ENCODE results near the gene MLANA.

The MLANA gene, protein sequence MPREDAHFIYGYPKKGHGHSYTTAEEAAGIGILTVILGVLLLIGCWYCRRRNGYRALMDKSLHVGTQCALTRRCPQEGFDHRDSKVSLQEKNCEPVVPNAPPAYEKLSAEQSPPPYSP

DNA sequence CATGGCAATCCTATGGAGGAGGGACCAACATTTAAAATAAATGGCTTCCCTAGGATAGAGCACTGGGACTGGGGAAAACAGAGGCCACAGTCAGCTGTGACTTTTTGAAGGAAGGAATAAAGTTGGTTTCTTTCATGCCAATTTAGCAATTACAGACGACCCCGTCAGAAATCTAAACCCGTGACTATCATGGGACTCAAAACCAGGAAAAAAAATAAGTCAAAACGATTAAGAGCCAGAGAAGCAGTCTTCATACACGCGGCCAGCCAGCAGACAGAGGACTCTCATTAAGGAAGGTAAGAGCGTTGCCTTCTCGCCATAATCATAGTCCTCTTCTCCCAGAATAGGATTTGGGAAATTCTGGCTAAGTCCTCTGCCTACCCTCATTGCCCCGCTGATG lies at the start of gene MLANA:
Gene MLANA (plus strand): TSS at position 249 of the 400 bp plus-strand sequence. CDS start 1,586 bp downstream, outside the sequence.
- no peak for DNase-seq

DNA sequence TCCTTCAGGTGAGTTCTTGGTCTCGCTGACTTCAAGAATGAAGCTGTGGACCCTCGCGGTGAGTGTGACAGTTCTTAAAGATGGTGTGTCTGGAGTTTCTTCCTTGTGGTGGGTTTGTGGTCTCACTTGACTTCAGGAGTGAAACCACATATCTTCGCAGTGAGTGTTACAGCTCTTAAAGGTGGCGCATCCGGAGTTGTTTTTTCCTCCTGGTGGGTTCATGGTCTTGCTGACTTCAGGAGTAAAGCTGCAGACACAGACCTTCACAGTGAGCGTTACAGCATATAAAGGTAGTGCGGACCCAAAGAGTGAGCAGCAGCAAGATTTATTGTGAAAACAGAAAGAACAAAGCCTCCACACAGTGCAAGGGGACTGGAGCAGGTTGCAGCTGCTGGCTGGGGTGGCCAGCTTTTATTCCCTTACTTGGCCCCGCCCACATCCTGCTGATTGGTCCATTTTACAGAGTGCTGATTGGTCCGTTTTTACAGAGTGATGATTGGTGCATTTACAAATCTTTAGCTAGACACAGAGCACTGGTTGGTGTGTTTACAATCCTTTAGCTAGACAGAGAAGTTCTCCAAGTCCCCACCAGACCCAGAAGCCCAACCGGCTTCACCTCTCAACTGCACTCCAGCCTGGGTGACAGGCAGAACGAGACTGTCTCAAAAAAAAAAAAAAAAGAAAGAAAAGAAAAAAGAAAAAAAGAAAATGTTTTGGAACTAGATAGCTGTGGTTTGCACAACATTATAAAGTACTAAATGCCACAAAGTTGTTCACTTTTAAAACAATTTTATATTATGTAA lies 48.7 kb upstream of the MLANA start:
- DNase-seq, result no peak

DNA sequence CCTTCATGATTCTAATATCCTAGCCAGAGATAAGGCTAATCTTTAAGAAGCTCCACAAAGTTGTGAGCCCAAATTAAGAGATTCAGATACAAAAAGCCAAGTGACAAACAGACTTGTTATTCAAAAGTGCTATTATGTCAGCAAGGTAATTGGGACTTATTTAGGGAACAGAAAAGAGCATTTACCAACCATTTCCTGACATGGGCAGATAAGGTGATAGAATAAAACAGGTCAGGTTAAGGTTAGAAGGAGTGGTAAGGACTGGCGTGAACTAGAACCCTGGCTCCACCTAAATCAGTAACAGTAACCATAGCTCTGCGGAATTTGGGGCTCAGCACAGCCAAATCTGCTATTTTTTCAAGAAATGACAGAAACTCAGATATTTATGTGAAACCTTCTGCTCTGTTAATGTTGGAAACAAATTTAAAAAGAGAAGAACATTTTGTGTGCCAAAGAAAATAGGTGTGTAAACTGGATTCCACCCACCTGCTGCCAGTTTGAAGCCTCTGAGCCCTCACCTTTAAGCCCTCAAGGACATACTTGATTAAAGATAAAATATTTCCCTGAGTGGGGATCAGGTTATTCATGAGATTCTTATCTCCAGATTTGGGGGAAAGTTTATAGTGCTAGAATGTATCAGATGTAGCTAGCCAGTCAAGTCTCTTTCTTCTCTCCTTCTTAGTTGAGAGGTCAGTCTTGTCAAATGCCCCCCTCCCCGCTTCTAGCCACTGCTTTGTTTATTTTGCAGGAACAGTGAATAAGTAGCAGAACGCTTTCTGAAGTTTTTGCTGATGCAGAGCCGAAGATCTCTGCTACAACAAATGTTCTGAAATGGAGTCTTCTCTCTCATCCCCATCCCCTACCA lies 47.5 kb upstream of the MLANA start:
- DNase-seq, result no peak

DNA sequence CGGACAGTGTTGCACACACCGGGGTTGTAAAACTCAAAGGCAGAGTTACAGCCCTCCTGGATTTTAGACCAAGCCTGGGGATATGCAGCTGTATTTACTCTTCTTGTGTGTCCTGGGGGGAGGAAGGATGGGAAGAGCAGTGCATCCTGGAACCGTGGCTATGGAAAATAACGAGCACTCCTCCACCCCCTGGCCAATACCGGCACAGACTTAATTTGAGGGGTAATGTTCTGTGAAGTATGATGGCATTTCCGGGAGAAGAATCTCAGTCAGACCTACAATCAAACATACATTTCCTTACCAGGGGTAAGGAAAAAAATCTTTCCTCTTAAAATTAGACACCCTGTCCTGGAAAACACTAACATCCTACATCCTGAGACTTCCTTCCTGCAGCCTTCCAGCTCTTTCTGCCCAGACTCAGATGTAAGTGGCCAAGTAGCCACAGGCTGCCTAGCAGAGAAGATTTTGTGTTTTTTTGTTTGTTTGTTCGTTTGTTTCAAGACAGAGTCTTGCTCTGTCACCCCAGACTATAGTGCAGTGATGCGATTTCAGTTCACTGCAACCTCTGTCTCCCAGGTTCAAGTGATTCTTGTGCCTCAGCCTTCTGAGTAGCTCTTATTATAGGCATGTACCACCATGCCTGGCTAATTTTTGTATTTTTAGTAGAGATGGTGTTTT lies 46.8 kb upstream of the MLANA start:
- peak; percentile 71 for DNase-seq

DNA sequence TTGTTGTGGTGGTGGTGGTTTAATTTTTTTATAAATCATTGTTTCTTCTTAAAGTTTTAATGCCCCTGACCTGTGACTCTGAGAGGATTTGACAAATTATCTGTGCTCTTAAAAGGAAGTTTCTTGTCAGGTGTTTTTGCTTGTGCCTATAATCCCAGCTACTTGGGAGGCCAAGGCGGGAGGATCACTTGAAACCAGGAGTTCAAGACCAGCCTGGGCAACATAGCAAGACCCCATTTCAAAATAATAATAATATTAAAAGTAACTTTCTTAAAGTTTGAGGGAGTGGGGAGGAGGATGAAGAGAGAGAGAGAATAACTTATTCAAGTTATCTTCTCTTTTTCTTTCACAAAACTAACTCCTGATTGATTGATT lies 45.5 kb upstream of the MLANA start:
- no peak for DNase-seq

DNA sequence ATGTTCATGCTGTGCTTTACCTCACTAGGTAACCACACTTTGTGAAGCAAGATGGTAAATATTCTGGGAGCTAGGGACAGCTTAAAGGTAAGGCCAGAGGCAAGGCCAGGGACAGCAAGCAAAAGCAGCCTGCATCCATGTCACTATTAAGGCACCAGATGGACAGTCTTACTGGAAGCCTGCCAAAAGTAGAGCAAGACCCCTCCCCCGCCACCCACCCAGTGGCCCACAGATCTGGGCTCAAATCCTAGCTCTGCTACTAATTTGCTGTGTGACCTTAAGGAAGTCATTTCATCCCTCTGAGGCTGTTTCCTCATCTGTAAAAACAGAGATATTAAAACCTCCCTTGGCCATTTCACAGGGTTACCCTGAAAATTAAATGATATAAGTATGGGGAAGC lies 44.6 kb upstream of the MLANA start:
- DNase-seq, result no peak

DNA sequence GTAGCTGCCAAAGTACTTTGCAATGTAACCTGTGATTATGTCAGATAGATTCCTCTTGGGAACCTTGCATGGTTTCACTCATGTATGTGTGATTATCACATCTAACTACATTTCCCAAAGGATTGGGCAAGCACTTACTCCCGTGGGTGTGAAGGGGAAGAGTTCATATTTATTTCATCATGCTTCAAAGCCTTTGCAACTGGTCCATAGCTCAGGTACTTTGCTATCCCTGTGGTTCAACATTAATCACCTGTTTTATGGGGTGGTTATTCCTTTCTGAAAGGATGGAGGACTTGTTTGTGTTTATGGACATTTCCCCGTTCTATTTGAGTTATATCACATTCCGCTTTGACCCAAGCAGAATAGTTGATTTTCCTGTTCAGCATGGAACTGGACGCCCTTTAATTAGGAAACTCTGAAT lies 44.2 kb upstream of the MLANA start:
- no peak for DNase-seq

DNA sequence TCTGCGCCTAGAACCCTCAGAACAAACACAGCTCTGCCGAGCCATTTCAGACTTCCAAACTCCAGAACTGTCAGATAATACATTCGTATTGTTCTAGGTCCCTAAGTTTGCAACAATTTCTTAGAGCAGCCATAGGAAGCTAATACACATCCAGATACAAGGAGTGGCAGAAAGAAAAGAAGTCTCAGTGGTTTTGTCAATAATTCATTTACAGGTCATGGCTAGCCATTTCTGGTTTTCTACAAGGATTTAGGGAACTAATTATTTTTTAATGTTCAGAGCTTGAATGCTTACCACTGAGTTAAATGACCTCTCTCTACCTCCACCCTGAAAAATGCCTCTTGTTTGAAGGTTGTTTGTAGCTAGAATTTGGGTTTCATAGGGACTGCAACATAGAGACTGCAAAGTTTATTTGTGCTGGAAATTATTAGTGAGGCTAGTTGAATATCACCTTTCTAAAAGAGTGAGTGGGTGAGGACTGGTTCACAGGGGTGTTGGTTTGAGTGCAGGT lies 42.3 kb upstream of the MLANA start:
- DNase-seq, result no peak

DNA sequence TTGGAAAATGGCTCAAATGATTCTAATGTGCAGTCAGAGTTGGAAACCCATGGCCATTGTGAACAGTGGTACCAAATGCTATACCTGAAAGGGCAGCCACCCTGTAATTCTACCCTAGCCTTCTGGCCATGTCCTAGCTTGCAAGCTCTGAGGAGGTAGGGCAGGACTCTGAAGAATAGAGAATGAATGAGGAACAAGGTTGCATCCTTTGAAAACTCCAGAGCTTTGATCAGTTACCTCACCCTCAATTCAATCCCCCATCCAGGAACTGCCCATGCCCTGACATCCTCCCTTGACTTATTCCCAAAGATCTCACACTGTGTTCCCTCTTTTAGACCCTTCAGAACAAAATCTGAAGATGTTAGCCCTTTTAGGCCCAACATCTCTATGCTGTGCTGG lies 40.0 kb upstream of the MLANA start:
- DNase-seq, result no peak

DNA sequence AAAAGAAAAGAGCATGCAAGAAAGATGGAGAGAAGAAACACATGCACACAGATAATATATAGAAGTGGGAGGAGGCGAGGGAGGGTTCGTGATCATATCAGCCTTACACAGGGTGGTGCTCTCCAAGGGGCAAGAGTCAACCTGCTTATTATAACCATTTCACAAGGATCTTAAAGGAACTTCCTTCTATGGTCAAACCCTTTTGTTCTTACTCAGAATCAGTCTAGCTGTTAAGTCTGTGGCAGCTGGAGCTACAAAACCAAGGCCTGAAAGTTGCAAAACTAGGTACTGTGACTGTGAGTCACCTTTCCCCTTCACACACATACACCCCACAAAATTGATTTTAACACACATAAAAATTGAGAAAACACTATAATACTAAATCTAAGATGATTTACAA lies 39.2 kb upstream of the MLANA start:
- DNase-seq, result no peak

DNA sequence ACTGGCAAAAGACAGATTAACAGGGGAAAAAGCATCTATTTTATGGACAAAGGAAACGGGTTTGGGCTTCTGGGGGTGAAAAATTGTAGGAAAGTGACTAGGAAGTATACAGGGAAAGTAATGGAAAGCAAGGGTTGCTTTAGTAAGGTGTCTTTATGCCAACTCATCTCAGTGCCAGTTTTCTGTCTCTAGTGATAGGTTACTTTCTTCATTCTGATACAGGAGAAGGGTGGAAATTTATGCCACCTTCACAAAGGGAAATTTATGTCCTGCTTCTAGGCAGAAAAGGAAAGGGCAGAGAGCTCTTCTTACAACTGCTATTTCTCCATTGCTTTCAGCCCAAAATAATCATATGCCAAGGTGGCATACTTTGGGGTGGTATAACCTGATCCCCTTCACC lies 37.7 kb upstream of the MLANA start:
- no peak for DNase-seq

DNA sequence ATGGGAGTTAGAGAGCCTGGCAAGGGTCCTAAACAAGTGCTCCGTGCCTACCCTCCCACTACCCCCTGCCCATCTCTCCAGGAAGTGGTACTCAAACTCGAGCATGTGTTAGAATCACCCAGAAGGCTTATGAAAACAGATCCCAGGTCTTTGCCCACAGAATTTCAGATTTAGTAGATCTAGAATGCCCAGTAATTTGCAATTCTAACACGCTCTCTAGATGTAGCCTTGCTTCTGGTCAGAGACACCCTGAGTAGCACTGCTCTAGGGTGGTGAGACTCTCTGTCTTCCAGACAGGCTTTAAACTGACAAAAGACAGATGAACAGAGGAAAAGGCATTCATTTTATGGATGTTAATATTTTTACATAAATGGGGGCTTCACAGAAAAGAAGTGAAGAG lies 37.1 kb upstream of the MLANA start:
- no peak for DNase-seq

DNA sequence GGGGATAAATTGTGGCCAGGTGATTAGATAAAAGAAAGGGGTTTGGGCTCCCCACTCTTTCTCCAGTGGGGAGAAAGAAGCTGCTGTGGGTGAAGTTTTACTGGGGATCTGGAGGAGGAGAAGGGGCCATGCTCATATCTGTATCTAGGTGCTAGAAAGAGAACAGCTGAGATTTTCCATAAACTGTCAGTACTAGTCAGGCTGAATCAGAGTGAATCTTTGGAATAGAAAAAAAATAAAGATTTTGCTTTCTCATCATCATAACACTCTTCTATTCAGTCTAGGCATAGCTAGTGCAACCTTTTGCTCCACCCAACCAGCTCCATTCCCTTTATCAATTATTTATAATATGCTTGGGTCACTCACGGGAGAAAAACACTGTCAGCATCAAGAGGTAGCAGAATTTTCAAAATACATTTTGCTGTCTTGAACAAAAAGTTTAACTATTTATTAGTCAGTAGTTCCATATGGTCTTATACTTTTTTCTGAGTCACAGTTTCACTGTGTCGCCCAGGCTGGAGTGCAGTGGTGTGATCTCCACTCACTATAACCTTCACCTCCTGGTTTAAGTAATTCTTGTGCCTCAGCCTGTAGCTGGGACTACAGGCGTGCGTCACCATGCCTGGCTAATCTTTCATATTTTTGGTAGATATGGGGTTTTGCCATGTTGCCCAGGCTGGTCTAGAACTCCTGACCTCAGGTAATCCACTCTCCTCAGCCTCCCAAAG lies 36.5 kb upstream of the MLANA start:
- DNase-seq, result no peak

DNA sequence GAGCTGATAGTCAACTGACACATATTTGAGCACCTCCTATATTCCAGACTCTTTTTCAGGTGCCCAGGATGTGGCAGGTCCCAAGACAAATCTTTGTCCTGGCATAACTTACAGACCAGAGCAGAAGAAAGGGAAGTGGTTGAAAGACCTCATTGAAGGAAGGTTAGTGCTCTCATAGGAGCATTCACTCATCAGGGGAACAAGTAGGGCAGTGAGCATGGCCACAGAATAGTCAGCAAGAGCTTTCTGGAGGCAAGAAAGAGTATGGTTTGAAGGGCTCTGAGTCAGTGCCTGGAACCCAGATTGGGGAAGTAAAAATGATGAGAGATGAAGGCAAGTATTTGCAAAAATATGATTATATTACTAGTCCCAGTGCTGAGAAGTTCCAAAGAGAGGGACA lies 32.8 kb upstream of the MLANA start:
- no peak for DNase-seq

DNA sequence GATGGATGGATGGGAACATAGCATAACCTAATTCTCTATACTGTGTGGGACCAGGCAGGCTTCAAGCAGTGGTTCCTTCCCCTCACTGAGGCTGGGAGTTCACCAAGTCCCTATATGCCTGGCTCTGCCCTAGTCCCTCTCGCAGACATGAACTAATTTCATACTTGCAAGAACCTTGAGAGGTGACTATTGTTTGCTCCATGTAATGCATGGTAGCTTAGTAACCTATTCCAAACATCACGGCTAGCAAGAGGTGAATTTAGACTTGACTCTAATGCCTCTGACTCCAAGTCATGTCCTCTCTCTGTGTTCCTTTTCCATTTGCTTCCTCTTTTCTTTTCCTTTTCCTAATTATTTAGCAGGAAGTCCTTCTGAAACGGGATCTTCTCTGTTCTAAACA lies 31.9 kb upstream of the MLANA start:
- no peak for DNase-seq

DNA sequence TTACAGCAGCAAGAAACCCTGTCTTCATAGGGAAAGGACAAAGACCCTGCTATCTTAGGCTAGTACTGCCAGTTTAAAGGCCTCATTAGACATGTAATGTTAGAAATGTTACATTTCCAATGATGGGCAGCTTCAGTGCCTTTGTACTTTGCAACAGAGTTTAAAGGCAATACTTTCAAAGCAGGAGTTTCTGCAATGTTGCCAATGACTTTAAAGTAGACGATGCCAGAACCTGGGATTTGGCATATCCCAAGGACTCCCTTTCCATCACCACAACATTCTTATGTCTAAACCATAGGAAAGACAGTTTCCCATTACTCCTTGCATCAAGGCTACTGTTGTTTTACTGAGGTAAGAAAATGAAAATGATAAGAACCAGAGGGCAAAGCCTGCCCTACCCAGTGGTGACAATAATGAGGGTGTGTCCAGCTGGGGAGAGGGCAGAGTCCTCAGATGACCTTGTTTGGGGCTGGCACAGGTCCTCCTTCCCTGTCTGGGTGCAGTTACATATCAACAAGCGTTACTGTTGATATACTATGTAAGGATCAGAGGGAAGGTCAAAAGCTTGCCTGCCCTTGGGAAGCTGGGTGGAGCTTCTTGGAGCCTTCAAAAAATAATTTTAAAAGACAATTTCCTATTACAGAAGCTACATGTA lies 27.5 kb upstream of the MLANA start:
- no peak for DNase-seq

DNA sequence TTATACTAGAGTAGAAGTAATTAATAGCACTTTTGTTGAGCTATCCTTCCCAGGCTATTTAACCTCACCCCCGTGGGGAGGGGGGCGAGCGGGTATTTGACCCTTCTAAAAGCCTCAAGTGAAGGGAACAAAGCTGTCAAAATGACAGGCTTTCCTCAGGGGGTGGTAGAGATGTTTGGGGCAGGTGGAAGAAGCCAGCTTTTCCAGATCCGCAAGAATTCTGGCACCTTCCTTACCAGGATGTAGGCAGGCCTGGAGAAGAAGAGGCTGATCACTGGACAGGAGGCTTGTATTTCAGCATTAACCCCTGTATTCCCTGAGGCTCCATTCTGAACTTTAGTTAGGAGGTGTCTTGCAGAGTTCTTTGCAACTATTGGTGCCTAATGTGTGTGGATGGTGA lies 26.2 kb upstream of the MLANA start:
- no peak for DNase-seq

DNA sequence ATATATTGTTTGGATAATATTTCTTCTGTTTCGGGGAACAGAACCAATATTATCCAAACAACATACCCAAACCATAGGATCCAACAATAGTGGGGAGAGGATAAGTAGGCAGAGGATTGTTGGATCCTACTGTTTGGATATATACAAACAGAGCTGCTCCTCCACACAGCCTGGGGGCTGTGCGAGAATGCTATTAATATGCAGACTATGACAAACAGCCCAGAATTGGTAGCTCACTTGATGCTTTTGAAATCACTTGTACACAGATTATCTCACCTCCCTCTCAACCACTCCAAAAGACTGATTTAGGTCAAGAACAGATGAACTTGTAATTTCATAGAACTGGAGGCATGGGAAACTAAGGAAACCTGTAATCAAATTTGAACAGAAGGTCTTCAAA lies 24.4 kb upstream of the MLANA start:
- DNase-seq, result no peak

DNA sequence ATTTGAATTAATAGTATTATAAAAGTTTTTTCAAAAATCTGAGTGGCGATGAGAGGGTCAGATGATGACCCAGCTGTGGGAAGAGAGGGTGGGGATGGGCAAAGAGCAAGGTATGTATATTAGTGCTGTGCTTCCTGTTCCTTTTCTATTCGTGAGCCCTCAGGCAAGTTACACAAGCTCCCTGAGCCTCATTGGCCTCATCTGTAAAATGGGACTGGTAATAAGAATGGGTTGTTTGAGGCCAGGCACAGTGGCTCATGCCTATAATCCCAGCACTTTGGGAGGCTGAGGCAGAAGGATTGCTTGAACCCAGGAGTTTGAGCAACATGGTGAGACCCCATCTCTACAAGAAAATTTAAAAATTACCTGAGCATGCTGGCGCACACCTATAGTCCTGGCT lies 24.0 kb upstream of the MLANA start:
- no peak for DNase-seq

DNA sequence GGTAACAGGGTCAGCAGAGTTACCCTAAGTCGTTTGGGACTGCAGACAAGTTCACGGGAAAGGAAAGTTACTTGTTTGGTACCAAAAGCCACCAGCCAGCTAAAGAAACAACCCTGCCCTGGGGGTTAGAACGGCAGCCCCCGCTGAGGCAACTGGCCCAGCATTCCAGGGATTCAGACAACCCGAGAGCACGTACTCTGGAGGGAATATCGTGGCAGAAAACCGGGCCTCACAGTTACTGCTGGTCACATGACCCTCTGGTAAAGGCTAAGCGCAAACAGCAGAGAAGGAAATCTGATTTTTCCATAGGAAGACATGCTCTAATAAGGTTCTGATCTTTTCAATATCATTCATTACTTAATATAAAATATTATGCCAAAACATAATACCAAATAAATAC lies 22.5 kb upstream of the MLANA start:
- no peak for DNase-seq

DNA sequence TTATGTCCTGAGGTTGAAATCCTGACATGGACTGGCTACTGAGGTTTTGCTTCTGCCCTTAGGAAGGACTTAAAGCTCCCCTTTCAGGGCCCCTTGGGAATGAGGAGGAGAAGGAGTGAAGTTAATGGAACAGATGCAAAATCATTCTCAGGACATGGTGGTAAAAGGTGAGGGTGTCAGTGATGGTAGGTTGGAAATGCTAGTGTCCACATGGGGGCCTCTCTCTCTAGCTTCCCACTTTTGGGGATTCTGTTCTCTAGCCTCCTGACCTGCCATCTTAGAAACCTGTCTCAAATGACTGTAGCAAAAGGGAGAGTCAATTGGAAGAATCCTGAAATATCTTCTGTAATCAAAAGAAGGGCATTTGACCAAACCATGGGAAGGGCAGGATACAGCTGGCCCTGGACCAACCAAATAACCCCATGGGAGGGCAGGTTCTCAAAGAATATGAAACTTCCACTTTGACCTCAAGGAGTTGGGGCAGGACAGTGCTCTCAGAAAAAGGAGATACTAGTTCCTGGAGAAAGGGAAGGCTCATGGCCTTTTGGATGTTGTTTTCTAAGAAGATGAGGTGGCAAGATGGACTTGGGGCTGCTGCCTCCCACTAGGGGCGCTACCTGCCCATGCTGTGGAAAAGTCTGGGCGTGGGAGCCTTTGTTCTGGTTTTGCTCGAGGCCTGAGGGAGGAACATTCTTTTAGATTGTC lies 21.2 kb upstream of the MLANA start:
- peak in 1 of 2 experiments; percentile 15 for DNase-seq

DNA sequence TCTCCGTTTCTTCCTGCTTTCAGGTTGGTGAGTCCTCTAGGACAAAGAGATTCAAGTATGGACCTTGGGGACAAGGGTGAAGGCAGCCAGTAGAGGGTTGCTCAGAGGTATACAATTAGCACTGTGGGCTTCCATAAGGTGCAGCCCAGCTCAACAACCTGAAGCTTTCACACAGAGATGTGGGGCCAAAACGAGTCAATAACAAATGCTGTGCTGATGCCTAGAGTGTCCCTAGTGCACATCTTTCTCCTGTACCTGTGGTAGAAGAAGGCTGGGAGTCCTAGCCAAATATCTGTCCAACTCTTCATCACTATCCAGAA lies 20.7 kb upstream of the MLANA start:
- no peak for DNase-seq
